Nephron progenitor cell (in vitro differentiated cells): ENCODE measurements around the gene PTPN1.

Experiments used
- DNase-seq: peaks from one replicate; pipeline ENCODE4 v3.0.0; 2021
- H3K27ac Mint-ChIP-seq: 2 replicates; pipeline ENCODE4 v1.8.0; 2021; ENCODE audit warnings: mild to moderate bottlenecking, moderate library complexity, mixed read lengths
- H3K27me3 Mint-ChIP-seq: 2 replicates; pipeline ENCODE4 v1.8.0; 2021; ENCODE audit warnings: mild to moderate bottlenecking, low read depth, mixed read lengths; ENCODE audit not compliant: poor library complexity
- H3K36me3 Mint-ChIP-seq: 2 replicates; pipeline ENCODE4 v1.8.0; 2021; ENCODE audit warnings: low read depth, mixed read lengths
- H3K4me1 Mint-ChIP-seq: 2 replicates; pipeline ENCODE4 v1.8.0; 2021; ENCODE audit warnings: mixed read lengths
- H3K4me3 Mint-ChIP-seq: 2 replicates; pipeline ENCODE4 v1.8.0; 2021; ENCODE audit warnings: mild to moderate bottlenecking, moderate library complexity, mixed read lengths
- H3K9me3 Mint-ChIP-seq: 2 replicates; pipeline ENCODE4 v1.8.0; 2021; ENCODE audit warnings: mild to moderate bottlenecking, moderate library complexity, mixed read lengths
- CTCF ChIP-seq: fragments of 200-600 bp; sonication (generic); IDR thresholded peaks from 2 replicates; pipeline ENCODE4 v1.5.0; 2021; ENCODE audit warnings: antibody characterized with exemption

Gene PTPN1

GRCh38 chr20:50607436-50607835 lies 97.3 kb downstream of the PTPN1 start:
- Mint-ChIP-seq H3K9me3 (no peaks in the 10 kb centered on the region), H3K27me3 (peaks cover 3% of the 10 kb centered on the region), H3K4me1 (peaks cover 17% of the 10 kb centered on the region), H3K4me3 (no peak overlapping the region), H3K36me3 (no peaks in the 10 kb centered on the region), H3K27ac (no peak overlapping the region)
- TF ChIP-seq CTCF = no peak
- DNase-seq = no peak

- Mint-ChIP-seq H3K9me3 (no peaks in the 10 kb centered on the region), H3K4me1 (peaks cover 17% of the 10 kb centered on the region), H3K27ac (no peak overlapping the region), H3K27me3 (peaks cover 3% of the 10 kb centered on the region), H3K4me3 (no peak overlapping the region), H3K36me3 (no peaks in the 10 kb centered on the region)
- TF ChIP-seq CTCF = no peak
- no peak for DNase-seq
These were observed 97.9 kb downstream of the PTPN1 start for GRCh38 chr20:50607850-50608749.

- DNase-seq = no peak
- TF ChIP-seq CTCF = no peak
- Mint-ChIP-seq H3K27ac (no peak overlapping the region), H3K36me3 (no peaks in the 10 kb centered on the region), H3K4me3 (no peak overlapping the region), H3K27me3 (peaks cover 2% of the 10 kb centered on the region), H3K9me3 (no peaks in the 10 kb centered on the region), H3K4me1 (peaks cover 17% of the 10 kb centered on the region)
These were observed 98.5 kb downstream of the PTPN1 start for GRCh38 chr20:50608750-50609104.

- Mint-ChIP-seq H3K9me3 (no peaks in the 10 kb centered on the region), H3K27me3 (no peaks in the 10 kb centered on the region), H3K36me3 (no peaks in the 10 kb centered on the region), H3K4me3 (no peak overlapping the region), H3K4me1 (peaks cover 17% of the 10 kb centered on the region), H3K27ac (no peak overlapping the region)
- TF ChIP-seq CTCF = no peak
- DNase-seq = no peak
These were observed 99.3 kb downstream of the PTPN1 start for GRCh38 chr20:50609438-50609989.

GRCh38 chr20:50610212-50610718 lies 100.1 kb downstream of the PTPN1 start:
- H3K27ac Mint-ChIP-seq = peak overlapping the region; percentile 45
- no peaks in the 10 kb centered on the region for H3K27me3 Mint-ChIP-seq
- no peaks in the 10 kb centered on the region for H3K9me3 Mint-ChIP-seq
- no peak for DNase-seq
- TF ChIP-seq CTCF = no peak
- H3K4me3 Mint-ChIP-seq = no peak overlapping the region
- no peaks in the 10 kb centered on the region for H3K36me3 Mint-ChIP-seq
- H3K4me1 Mint-ChIP-seq = peaks cover 17% of the 10 kb centered on the region
